Activated naive CD8-positive, alpha-beta T cell treated with anti-CD3 and anti-CD28 coated beads, Interleukin-2, amount 10 ng/mL, durations not matched to agents 7 days and 5 days (primary cell): ENCODE measurements around the gene POLR3K. TPM values are rescaled to one million over a fixed set of nuclear protein-coding genes. Genes with fewer than 3 reads are reported as not detected.
A peak's percentile ranks its signal among the peaks of the same experiment; 100 is the strongest.
"Not testable (repeated sequence)": the region's sequence is repeated elsewhere in the genome, so short reads cannot be mapped to it uniquely, and the experiment has no call there.

Source experiments
- ATAC-seq: fragments of 150-1000 bp; cut with Tn5 transposase; one replicate; pipeline ENCODE4 v1.10.0; 2021; ENCODE audit warnings: low read depth, moderate library complexity
- POLR2A ChIA-PET: fragments of 350-600 bp; sonication (Branson Sonifier 250); formaldehyde crosslinking; loops from one replicate; lab custom pipeline; 2021; ENCODE audit warnings: antibody characterized with exemption; lab: Charles Lee
- DNase-seq: peaks from one replicate; pipeline ENCODE4 v3.0.0; 2021
- H3K27ac Mint-ChIP-seq: one replicate; pipeline ENCODE4 v1.8.0; 2022; ENCODE audit warnings: mild to moderate bottlenecking, mixed read lengths
- H3K27me3 Mint-ChIP-seq: one replicate; pipeline ENCODE4 v1.8.0; 2022; ENCODE audit warnings: mild to moderate bottlenecking, moderate library complexity, mixed read lengths
- H3K36me3 Mint-ChIP-seq: one replicate; pipeline ENCODE4 v1.8.0; 2021; ENCODE audit warnings: mild to moderate bottlenecking, mixed read lengths
- H3K4me1 Mint-ChIP-seq: one replicate; pipeline ENCODE4 v1.8.0; 2021; ENCODE audit warnings: mixed read lengths
- H3K4me3 Mint-ChIP-seq: one replicate; pipeline ENCODE4 v1.8.0; 2022; ENCODE audit warnings: mild to moderate bottlenecking, moderate library complexity, mixed read lengths
- H3K9me3 Mint-ChIP-seq: one replicate; pipeline ENCODE4 v1.8.0; 2021; ENCODE audit warnings: mixed read lengths
- total RNA-seq, 2 experiments: library from RNA; stranded (reverse); gene quantifications; one replicate each; pipeline ENCODE4 v1.2.3, GENCODE V29; 2021

Gene POLR3K
- total RNA-seq, 2 experiments from 2014 or later: 29.2 to 30.1 TPM

GRCh38 chr16:58491-59439 lies 5.4 kb upstream of the POLR3K start:
- H3K27me3 Mint-ChIP-seq: no peaks in the 10 kb centered on the region
- H3K27ac Mint-ChIP-seq: no peak overlapping the region
- DNase-seq: no peak
- ATAC-seq: no peak
- POLR2A ChIA-PET: interaction anchor here (0.7 to 1.2 kb wide), 2 partner anchors 16 to 38 kb away, joined by 3 to 4 read pairs; no protein-coding TSS in a partner anchor
- H3K36me3 Mint-ChIP-seq: peaks cover 5% of the 10 kb centered on the region
- H3K9me3 Mint-ChIP-seq: no peaks in the 10 kb centered on the region
- H3K4me1 Mint-ChIP-seq: peaks cover 9% of the 10 kb centered on the region
- no peak overlapping the region for H3K4me3 Mint-ChIP-seq

DNA sequence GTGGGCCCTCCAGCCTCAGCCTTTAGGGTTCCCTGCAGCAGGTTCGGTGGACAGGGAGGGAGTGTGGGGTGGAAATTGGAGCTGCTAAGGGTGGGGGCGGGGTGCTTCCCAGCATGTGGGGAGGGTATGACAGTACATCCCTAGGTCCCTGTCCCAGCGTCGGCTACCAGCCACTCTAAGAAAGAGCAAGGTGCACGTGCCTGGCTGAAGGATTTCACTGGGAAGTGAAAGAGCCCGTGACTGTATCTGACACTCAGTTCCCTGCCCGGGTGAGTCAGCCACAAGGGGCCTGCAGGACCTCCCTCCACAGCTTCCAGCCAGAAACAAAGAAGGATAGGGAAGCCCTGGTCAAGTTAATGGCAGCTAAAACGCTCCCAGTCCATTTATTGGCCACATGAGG lies 4.3 kb upstream of the POLR3K start:
- Mint-ChIP-seq H3K36me3 (peaks cover 7% of the 10 kb centered on the region), H3K4me1 (peaks cover 11% of the 10 kb centered on the region), H3K27ac (peak overlapping the region; percentile 6), H3K9me3 (no peaks in the 10 kb centered on the region), H3K4me3 (no peak overlapping the region), H3K27me3 (no peaks in the 10 kb centered on the region)
- DNase-seq (no peak), ATAC-seq (no peak)
- POLR2A ChIA-PET: interaction anchor here (0.7 to 1.2 kb wide), 2 partner anchors 17 to 39 kb away, joined by 3 to 4 read pairs; no protein-coding TSS in a partner anchor

DNA sequence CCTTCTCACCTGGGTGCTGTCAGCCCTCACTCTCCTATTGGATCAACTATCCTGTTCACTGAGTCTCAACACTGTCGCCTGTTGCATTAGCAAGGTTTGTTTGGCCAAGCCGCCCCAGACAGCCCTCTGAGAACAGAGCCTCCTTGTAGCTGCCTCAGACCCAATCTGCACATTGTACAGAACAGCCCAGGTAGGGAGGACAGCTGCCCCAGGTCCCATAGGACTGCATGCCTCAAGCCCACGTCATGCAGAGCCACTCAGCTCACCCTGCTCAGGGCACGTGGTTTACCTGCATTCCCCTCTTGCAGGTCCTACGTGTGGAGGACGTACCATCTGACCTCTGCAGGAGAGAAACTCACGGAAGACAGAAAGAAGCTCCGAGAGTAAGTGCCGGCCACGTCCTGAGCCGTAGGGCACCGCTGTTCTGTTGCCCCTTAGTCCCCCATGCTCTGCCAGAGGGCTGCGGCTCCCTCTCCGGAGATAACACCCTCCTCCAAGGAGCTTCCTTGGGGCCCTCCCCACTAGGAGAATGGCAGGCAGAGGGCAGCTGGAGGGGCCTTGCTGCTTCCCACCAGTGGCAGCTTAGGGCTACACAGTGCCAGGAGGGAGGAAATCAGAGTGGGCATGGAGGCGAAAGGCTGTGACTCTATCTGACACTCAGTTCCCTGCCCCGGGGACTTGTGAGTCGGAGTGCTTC lies 3.0 kb upstream of the POLR3K start:
- POLR2A ChIA-PET: interaction anchor here (0.6 to 1.0 kb wide), 2 partner anchors 15 to 41 kb away, joined by 3 read pairs; no protein-coding TSS in a partner anchor

GRCh38 chr16:55571-56136 lies 2.2 kb upstream of the POLR3K start:
- no peaks in the 10 kb centered on the region for H3K9me3 Mint-ChIP-seq
- DNase-seq (no peak), ATAC-seq (no peak)
- POLR2A ChIA-PET: interaction anchor here (0.6 to 1.0 kb wide), 2 partner anchors 16 to 42 kb away, joined by 3 read pairs; no protein-coding TSS in a partner anchor
- peaks cover 23% of the 10 kb centered on the region for H3K4me1 Mint-ChIP-seq
- H3K27me3 Mint-ChIP-seq: no peaks in the 10 kb centered on the region
- H3K27ac Mint-ChIP-seq: no peak overlapping the region
- peaks cover 17% of the 10 kb centered on the region for H3K36me3 Mint-ChIP-seq
- peak overlapping the region; percentile 67 for H3K4me3 Mint-ChIP-seq

More for the DNA sequence above, 3.0 kb upstream of the POLR3K start:
- H3K4me3 Mint-ChIP-seq: no peak overlapping the region
- H3K4me1 Mint-ChIP-seq: peaks cover 16% of the 10 kb centered on the region
- H3K36me3 Mint-ChIP-seq: peaks cover 10% of the 10 kb centered on the region
- no peak for ATAC-seq
- H3K27me3 Mint-ChIP-seq: no peaks in the 10 kb centered on the region
- H3K27ac Mint-ChIP-seq: no peak overlapping the region
- H3K9me3 Mint-ChIP-seq: no peaks in the 10 kb centered on the region
- DNase-seq: peak; percentile 25

- H3K4me1 Mint-ChIP-seq: peaks cover 26% of the 10 kb centered on the region
- ATAC-seq (no peak), DNase-seq (no peak)
- POLR2A ChIA-PET: interaction anchor here (1.1 to 2.1 kb wide), 6 partner anchors 8 to 299 kb away, joined by 4 to 27 read pairs (median 4); partner anchors contain the start of gene MPG
- no peaks in the 10 kb centered on the region for H3K27me3 Mint-ChIP-seq
- H3K9me3 Mint-ChIP-seq: no peaks in the 10 kb centered on the region
- peak overlapping the region; percentile 90 for H3K27ac Mint-ChIP-seq
- peak overlapping the region; percentile 99 for H3K4me3 Mint-ChIP-seq
- peaks cover 21% of the 10 kb centered on the region for H3K36me3 Mint-ChIP-seq
Measured at GRCh38 chr16:54237-54581, 801 bp upstream of the POLR3K start.

- POLR2A ChIA-PET: no interaction called here
- H3K36me3 Mint-ChIP-seq: peaks cover 26% of the 10 kb centered on the region
- DNase-seq: no peak
- no peak for ATAC-seq
- peaks cover 28% of the 10 kb centered on the region for H3K4me1 Mint-ChIP-seq
- H3K9me3 Mint-ChIP-seq: no peaks in the 10 kb centered on the region
- H3K4me3 Mint-ChIP-seq: peak overlapping the region; percentile 68
- no peaks in the 10 kb centered on the region for H3K27me3 Mint-ChIP-seq
- H3K27ac Mint-ChIP-seq: peak overlapping the region; percentile 43
Measured at GRCh38 chr16:50769-51591, 2.4 kb downstream of the POLR3K start.

GRCh38 chr16:47234-47633 lies 6.2 kb downstream of the POLR3K start:
- H3K36me3 Mint-ChIP-seq: peaks cover 42% of the 10 kb centered on the region
- DNase-seq (no peak), ATAC-seq (no peak)
- no peak overlapping the region for H3K27ac Mint-ChIP-seq
- no peaks in the 10 kb centered on the region for H3K27me3 Mint-ChIP-seq
- H3K4me1 Mint-ChIP-seq: peaks cover 31% of the 10 kb centered on the region
- no peaks in the 10 kb centered on the region for H3K9me3 Mint-ChIP-seq
- H3K4me3 Mint-ChIP-seq: no peak overlapping the region
- POLR2A ChIA-PET: no interaction called here

- not testable (repeated sequence) for DNase-seq, H3K4me3 Mint-ChIP-seq, H3K27me3 Mint-ChIP-seq, H3K27ac Mint-ChIP-seq, ATAC-seq, H3K9me3 Mint-ChIP-seq
- peaks cover 33% of the 10 kb centered on the region for H3K4me1 Mint-ChIP-seq
- POLR2A ChIA-PET: interaction anchor here (0.6 kb wide), 1 partner anchor 141 kb away, joined by 6 read pairs; no protein-coding TSS in a partner anchor
- peaks cover 46% of the 10 kb centered on the region for H3K36me3 Mint-ChIP-seq
Measured at GRCh38 chr16:46510-46909, 6.9 kb downstream of the POLR3K start.

DNA sequence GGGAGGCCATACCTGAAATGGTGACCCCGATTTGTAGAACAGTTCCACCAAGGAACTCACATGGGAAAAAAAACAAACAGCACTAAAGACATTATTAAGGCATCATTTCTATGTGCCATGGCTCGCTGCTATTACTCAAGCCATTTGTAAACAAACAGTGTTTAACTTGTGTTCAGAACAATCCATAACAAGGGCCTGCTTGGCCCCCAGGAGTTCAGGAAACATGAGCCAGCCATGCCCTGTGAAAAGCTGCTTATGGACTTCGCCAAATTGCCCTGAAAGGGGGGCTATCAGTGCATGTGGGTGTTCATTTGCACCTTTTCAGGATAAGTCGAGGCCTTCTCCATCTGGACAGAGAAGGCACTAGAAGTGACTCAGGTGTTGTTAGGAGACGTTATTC lies 8.0 kb downstream of the POLR3K start:
- Mint-ChIP-seq H3K4me3 (no peak overlapping the region), H3K4me1 (peaks cover 25% of the 10 kb centered on the region), H3K27me3 (no peaks in the 10 kb centered on the region), H3K36me3 (peaks cover 36% of the 10 kb centered on the region), H3K9me3 (no peaks in the 10 kb centered on the region), H3K27ac (no peak overlapping the region)
- POLR2A ChIA-PET: interaction anchor here (1.3 kb wide), 1 partner anchor 8 kb away, joined by 7 read pairs; the partner anchor contains the start of genes POLR3K and SNRNP25
- DNase-seq (no peak), ATAC-seq (no peak)

GRCh38 chr16:44655-45054 lies 8.8 kb downstream of the POLR3K start:
- Mint-ChIP-seq H3K9me3 (no peaks in the 10 kb centered on the region), H3K36me3 (peaks cover 33% of the 10 kb centered on the region), H3K27me3 (no peaks in the 10 kb centered on the region), H3K4me1 (peaks cover 26% of the 10 kb centered on the region), H3K4me3 (no peak overlapping the region), H3K27ac (no peak overlapping the region)
- DNase-seq (no peak), ATAC-seq (no peak)
- POLR2A ChIA-PET: interaction anchor here (1.3 kb wide), 1 partner anchor 9 kb away, joined by 7 read pairs; the partner anchor contains the start of genes POLR3K and SNRNP25

GRCh38 chr16:43294-43693 lies 10.1 kb downstream of the POLR3K start:
- Mint-ChIP-seq H3K4me1 (peaks cover 37% of the 10 kb centered on the region), H3K9me3 (no peaks in the 10 kb centered on the region), H3K4me3 (no peak overlapping the region), H3K27me3 (no peaks in the 10 kb centered on the region), H3K36me3 (peaks cover 32% of the 10 kb centered on the region), H3K27ac (no peak overlapping the region)
- no peak for ATAC-seq
- DNase-seq: no peak
- POLR2A ChIA-PET: interaction anchor here (1.2 kb wide), 1 partner anchor 10 kb away, joined by 4 read pairs; the partner anchor contains the start of genes POLR3K and SNRNP25

- peaks cover 31% of the 10 kb centered on the region for H3K36me3 Mint-ChIP-seq
- peaks cover 39% of the 10 kb centered on the region for H3K4me1 Mint-ChIP-seq
- ATAC-seq: no peak
- H3K4me3 Mint-ChIP-seq: no peak overlapping the region
- no peak for DNase-seq
- POLR2A ChIA-PET: no interaction called here
- H3K27ac Mint-ChIP-seq: no peak overlapping the region
- no peaks in the 10 kb centered on the region for H3K9me3 Mint-ChIP-seq
- H3K27me3 Mint-ChIP-seq: no peaks in the 10 kb centered on the region
Measured at GRCh38 chr16:42691-43090, 10.7 kb downstream of the POLR3K start.
